Prostate gland (tissue), 2 donors: ENCODE results near the gene COL7A1. TPM values are rescaled to one million over a fixed set of nuclear protein-coding genes. Genes with fewer than 3 reads are reported as not detected.

Source experiments
- DNase-seq: peaks from one replicate; pipeline ENCODE4 v3.0.0-alpha.2; 2019; ENCODE audit warnings: low spot score
- H3K27ac ChIP-seq, 2 donors: fragments of 200-600 bp; sonication (generic); 2 replicates each; pipeline ENCODE4 v1.5.1; 2017 to 2019
- H3K27me3 ChIP-seq: fragments of 200-600 bp; sonication (generic); replicated peaks from 2 replicates; pipeline ENCODE4 v1.5.1; 2019; ENCODE audit not compliant: insufficient read depth
- H3K36me3 ChIP-seq, 2 donors: fragments of 200-600 bp; sonication (generic); 1 replicate in 1 of 2; 2 replicates in 1 of 2; pipeline versions ENCODE4 v1.5.1 to v1.8.1; 2017 to 2019
- H3K4me1 ChIP-seq: fragments of 200-600 bp; sonication (generic); replicated peaks from 2 replicates; pipeline ENCODE4 v1.5.1; 2019
- H3K4me3 ChIP-seq, 2 donors: fragments of 200-600 bp; sonication (generic); 2 replicates each; pipeline ENCODE4 v1.5.1; 2017 to 2019
- H3K9me3 ChIP-seq: fragments of 200-600 bp; sonication (generic); 2 replicates; pipeline ENCODE4 v1.5.1; 2017
- POLR2A ChIP-seq: fragments of 450-650 bp; IDR thresholded peaks from one replicate; pipeline ENCODE4 v1.6.1; 2016; ENCODE audit warnings: antibody characterized with exemption, mild to moderate bottlenecking
- POLR2AphosphoS5 ChIP-seq: sonication (generic); formaldehyde crosslinking; IDR thresholded peaks from one replicate; pipeline ENCODE4 v1.6.1; 2017; ENCODE audit warnings: antibody characterized with exemption
- WGBS: methylation state at CpG from one replicate; pipeline ENCODE4 v1.1.5; 2018; 5-methylcytosine and 5-hydroxymethylcytosine counted together
- intact Hi-C: fragments of 100-400 bp; cut with DNase I; formaldehyde crosslinking; loops from one replicate; pipeline ENCODE4 v1.14.2; 2022
- total RNA-seq, 2 donors: library from RNA; depleted of rRNA; stranded (reverse); fragments of >200 nt; gene quantifications; one replicate each; pipeline ENCODE4 v1.1.0, GENCODE V29; 2016
- TF ChIP-seq, protein P1 (sequence below), 4 experiments: fragments of 200-600 bp in 2 of 4; fragments of 450-650 bp in 2 of 4; sonication (generic) in 2 of 4; IDR thresholded peaks; 1 replicate in 3 of 4; 2 replicates in 1 of 4; pipeline ENCODE4 v1.5.1; 2016 to 2019; ENCODE audit warnings: antibody characterized with exemption in 4 of 4, mild to moderate bottlenecking in 2 of 4, moderate library complexity in 2 of 4

The COL7A1 gene
- total RNA-seq, 2 donors from 2014 or later, result 84.8 to 92.6 TPM

DNA sequence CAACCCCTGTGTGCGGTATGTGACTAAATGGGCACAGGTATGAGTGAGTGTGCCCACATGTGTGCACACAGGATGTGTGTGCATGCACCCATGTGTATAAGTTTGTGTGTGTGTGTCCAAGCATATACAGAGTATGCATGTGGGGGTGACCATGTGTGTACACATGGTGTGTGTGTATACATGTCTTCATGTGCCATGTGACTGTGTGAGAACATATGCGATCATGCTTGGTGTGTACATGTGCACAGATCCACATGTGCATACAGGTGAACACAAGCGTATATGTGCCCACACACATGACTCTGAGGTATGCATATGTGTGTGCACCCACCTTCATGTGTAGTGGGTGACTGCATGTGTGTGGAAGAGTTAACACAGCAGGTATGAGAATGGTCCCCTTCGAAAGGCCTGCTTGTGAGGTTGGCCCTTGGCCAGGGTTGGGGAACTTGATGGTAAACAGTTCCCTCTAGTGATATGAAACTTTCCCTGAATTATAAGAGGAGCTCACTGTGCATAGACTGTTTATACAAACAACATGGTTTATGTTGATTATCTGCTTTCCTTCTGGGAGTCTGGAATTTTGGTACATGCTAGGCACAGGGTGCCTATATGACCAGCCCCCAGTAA lies 48.8 kb downstream of the COL7A1 start:
- Histone ChIP-seq H3K9me3 (no peaks in the 10 kb centered on the region), H3K27ac (no peak overlapping the region), H3K36me3 (no peaks in the 10 kb centered on the region), H3K27me3 (no peaks in the 10 kb centered on the region), H3K4me1 (no peaks in the 10 kb centered on the region), H3K4me3 (no peak overlapping the region)
- DNase-seq, result no peak
- TF ChIP-seq, protein P1, sequence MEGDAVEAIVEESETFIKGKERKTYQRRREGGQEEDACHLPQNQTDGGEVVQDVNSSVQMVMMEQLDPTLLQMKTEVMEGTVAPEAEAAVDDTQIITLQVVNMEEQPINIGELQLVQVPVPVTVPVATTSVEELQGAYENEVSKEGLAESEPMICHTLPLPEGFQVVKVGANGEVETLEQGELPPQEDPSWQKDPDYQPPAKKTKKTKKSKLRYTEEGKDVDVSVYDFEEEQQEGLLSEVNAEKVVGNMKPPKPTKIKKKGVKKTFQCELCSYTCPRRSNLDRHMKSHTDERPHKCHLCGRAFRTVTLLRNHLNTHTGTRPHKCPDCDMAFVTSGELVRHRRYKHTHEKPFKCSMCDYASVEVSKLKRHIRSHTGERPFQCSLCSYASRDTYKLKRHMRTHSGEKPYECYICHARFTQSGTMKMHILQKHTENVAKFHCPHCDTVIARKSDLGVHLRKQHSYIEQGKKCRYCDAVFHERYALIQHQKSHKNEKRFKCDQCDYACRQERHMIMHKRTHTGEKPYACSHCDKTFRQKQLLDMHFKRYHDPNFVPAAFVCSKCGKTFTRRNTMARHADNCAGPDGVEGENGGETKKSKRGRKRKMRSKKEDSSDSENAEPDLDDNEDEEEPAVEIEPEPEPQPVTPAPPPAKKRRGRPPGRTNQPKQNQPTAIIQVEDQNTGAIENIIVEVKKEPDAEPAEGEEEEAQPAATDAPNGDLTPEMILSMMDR (IDR thresholded peaks at IDR 0.05), result no peak
- TF ChIP-seq POLR2A (no peak), POLR2AphosphoS5 (no peak)
- intact Hi-C loops, result no loop called here
- WGBS, result 74% methylated on average over 4 of the region's 4 CpGs

DNA sequence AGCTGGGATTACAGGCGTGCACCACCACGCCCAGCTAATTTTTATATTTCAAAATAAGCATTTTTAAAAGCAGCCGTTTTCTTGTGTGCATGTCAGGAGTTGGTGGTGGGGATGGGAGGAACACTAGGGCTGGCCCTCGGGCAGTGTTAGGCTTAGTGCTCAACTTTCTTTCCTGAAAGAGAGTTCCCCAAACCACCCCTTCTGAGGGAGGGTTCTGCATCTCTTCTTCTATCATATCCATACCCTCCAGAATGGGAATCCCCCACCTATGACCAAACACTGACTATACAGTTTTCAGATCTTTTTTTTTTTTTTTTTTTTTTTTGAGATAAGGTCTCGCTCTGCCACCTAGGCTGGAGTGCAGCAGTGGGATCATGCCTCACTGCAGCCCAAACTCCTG lies 51.0 kb downstream of the COL7A1 start:
- WGBS, result 83% methylated on average over 5 of the region's 5 CpGs
- Histone ChIP-seq H3K9me3 (no peaks in the 10 kb centered on the region), H3K27me3 (no peaks in the 10 kb centered on the region), H3K27ac (no peak overlapping the region), H3K4me3 (no peak overlapping the region), H3K36me3 (no peaks in the 10 kb centered on the region), H3K4me1 (no peaks in the 10 kb centered on the region)
- DNase-seq, result no peak
- TF ChIP-seq POLR2A (no peak), POLR2AphosphoS5 (no peak)
- TF ChIP-seq, protein P1 (IDR thresholded peaks at IDR 0.05), result no peak
- intact Hi-C loops, result no loop called here

DNA sequence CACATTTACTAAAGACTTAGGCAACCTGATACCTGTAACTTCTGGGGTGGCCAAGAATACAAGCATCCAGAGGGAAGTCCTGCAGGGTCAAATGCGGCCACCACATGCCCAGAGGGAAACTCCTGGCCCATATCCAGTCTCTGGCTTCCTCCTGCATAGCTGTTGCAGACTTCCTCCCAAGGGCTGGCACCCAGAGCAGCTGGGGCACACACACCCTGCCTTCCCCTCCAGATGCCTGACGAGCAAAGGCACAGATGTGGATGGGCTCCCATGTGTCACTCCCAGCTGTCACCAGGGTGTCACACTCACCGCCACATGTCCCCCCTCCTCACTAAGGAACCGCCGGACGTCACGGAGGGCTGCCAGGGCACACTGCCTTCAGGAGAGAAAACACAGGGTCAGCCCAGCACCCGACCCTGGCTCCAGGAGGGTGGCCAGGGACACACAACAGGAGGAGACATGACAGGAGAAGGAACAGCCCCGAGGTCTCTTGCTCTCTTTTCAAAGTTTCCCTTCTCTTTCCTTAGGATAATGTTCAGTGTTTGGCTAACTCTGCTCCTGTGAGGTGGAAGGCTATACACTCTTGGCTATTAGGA lies 51.8 kb downstream of the COL7A1 start:
- no peaks in the 10 kb centered on the region for H3K4me1 ChIP-seq
- no peaks in the 10 kb centered on the region for H3K9me3 ChIP-seq
- WGBS, result 74% methylated on average over 9 of the region's 9 CpGs
- TF ChIP-seq POLR2AphosphoS5 (no peak), POLR2A (no peak)
- TF ChIP-seq, protein P1 (IDR thresholded peaks at IDR 0.05), result no peak
- H3K36me3 ChIP-seq, result no peaks in the 10 kb centered on the region
- intact Hi-C loops, result no loop called here
- no peak for DNase-seq
- H3K4me3 ChIP-seq, result no peak overlapping the region
- H3K27ac ChIP-seq, result no peak overlapping the region
- H3K27me3 ChIP-seq, result no peaks in the 10 kb centered on the region

DNA sequence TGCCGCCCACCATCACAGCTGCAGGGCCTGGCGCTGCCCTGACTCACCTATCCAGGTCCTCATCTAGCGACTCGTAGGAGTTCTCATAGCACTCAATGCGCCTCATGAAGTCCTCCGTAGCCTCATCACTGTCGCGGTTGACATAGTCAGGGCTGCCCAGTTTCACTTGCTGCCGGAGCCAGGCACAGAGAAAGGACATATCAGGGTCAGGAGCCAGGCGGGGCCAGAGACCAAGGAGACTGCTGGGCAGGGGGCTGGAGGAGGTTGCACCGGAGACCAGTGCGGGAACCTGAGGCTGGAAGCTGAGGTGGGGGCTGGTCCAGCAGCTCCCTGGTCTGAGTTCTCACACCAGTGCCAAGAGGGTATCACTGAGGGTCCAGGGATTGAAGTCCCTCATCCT lies 56.7 kb downstream of the COL7A1 start:
- no peaks in the 10 kb centered on the region for H3K27me3 ChIP-seq
- no peaks in the 10 kb centered on the region for H3K9me3 ChIP-seq
- no peak for TF ChIP-seq POLR2A
- TF ChIP-seq POLR2AphosphoS5, result no peak
- TF ChIP-seq, protein P1 (IDR thresholded peaks at IDR 0.05), result no peak
- intact Hi-C loops, result no loop called here
- no peaks in the 10 kb centered on the region for H3K4me1 ChIP-seq
- no peak overlapping the region for H3K4me3 ChIP-seq
- WGBS, result 91% methylated on average over 12 of the region's 12 CpGs
- DNase-seq, result no peak
- no peak overlapping the region for H3K27ac ChIP-seq
- H3K36me3 ChIP-seq, result no peaks in the 10 kb centered on the region

DNA sequence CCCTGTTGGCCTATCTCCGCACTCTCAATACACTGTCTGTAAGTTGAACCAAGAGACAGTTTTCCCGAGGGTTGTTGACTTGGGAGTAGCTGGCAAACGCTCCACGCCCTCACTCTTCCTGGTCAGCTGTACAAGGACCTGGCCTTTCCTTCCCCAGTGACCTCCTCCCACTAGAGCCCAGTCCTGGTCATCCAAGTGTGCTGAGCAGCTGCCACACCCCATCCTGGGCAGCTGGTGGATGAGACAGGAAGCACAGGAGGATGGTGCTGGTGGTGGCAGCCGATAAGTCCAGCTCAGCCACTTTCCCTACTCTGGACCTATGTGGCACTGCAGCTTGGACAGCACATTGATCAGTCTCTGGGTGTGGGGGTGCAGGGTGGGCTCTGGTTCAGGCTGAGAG lies 58.3 kb downstream of the COL7A1 start:
- Histone ChIP-seq H3K9me3 (no peaks in the 10 kb centered on the region), H3K36me3 (no peaks in the 10 kb centered on the region), H3K4me3 (no peak overlapping the region), H3K27ac (no peak overlapping the region), H3K27me3 (no peaks in the 10 kb centered on the region), H3K4me1 (no peaks in the 10 kb centered on the region)
- TF ChIP-seq, protein P1 (IDR thresholded peaks at IDR 0.05), result no peak
- TF ChIP-seq POLR2A (no peak), POLR2AphosphoS5 (no peak)
- intact Hi-C loops, result no loop called here
- WGBS, result 82% methylated on average over 5 of the region's 5 CpGs
- no peak for DNase-seq
